ENCODE results near the gene GRIA1.

The GRIA1 gene

DNA sequence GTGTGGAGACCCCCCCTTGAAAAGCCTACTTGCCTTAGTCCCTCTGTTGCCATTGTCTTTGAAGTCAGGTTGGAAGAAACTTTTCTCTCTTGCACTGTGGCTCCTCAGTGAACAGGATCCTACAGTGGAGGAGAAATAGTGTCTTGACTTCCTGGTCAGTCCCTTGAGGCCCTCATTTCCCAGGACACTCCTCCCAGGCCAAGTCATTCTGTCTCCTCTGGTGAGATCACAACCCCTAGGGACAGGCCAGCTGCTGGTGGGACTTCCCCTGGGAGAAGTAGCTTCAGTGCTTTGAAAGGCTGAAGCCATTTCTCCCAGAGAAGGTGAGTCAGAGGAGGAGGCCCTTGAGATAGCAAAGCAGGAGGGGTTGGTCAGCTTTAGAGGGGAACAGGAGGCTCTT is 10.1 kb upstream of the GRIA1 start:
- Mint-ChIP-seq H3K4me1 (ENCODE audit: low read depth) (no peaks in the 10 kb centered on the region), H3K4me3 (no peak overlapping the region), H3K36me3 (ENCODE audit: low read depth) (no peaks in the 10 kb centered on the region), H3K9me3 (no peaks in the 10 kb centered on the region), H3K27me3 (peaks cover 6% of the 10 kb centered on the region), H3K27ac (no peak overlapping the region)
- no peak for DNase-seq

DNA sequence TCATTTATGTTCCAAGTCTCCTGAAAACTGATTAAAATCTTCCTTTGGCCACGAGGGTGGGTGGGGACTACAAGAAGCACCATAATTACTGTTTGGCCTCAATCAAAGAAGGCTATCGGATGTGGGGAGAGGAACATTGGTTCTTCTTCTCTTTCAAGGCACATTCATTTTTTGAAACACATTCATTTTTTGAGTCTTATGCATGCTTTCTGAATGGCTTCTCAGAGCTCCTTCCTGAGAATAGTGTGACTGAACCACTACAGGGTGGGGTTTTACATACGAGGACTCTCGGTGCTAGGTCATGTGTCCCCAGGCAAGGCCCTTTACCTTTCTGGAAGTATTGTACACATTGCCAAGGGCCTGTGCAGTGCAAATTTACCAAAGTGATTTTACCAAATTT is 7.0 kb upstream of the GRIA1 start:
- H3K27me3 Mint-ChIP-seq: no peaks in the 10 kb centered on the region
- H3K36me3 Mint-ChIP-seq (ENCODE audit: low read depth): no peaks in the 10 kb centered on the region
- DNase-seq: no peak
- H3K9me3 Mint-ChIP-seq: no peaks in the 10 kb centered on the region
- no peak overlapping the region for H3K27ac Mint-ChIP-seq
- H3K4me3 Mint-ChIP-seq: no peak overlapping the region
- H3K4me1 Mint-ChIP-seq (ENCODE audit: low read depth): no peaks in the 10 kb centered on the region

DNA sequence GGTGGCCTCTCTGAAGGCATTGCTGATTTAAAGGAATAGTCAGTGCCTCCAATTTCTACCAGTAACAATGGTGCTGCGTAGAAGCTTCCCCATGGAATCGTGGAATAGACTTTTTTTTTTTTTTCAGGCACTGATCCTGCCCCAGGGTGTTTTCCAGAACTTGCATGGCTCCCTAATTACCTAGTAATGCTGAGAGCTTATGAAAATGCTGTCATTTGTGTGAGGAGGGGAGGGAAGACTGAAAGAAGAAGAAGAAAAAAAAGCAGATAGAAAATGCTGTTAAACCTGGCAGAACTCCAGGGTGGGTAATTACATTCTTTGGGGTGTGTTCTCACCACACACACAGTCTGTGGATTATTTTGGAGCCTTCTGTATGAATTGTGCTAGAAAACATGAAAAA is 4.8 kb upstream of the GRIA1 start:
- no peak for DNase-seq
- Mint-ChIP-seq H3K4me1 (ENCODE audit: low read depth) (no peaks in the 10 kb centered on the region), H3K27ac (no peak overlapping the region), H3K27me3 (peaks cover 13% of the 10 kb centered on the region), H3K4me3 (no peak overlapping the region), H3K36me3 (ENCODE audit: low read depth) (no peaks in the 10 kb centered on the region), H3K9me3 (no peaks in the 10 kb centered on the region)

DNA sequence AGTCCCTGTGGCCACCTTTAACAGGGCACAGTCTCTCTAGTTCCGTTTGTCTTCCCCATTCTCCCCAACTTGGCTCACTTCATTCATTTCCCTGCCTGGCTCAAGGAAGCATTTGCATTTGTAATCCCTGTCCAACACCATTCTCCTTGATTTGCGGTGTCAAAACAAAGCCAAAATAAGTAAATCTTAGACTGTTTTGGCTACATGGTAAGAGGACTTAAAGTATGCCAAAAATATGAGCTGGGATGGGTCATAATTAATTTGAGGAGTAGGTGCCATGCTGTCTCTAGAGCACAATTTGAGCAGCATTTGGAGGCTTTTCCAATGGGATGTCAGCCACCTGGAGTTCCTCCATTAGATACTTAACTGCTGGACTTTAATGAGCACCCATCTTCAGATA is 3.7 kb upstream of the GRIA1 start:
- H3K4me3 Mint-ChIP-seq: no peak overlapping the region
- no peak for DNase-seq
- no peaks in the 10 kb centered on the region for H3K9me3 Mint-ChIP-seq
- H3K27me3 Mint-ChIP-seq: peaks cover 24% of the 10 kb centered on the region
- H3K4me1 Mint-ChIP-seq (ENCODE audit: low read depth): no peaks in the 10 kb centered on the region
- no peak overlapping the region for H3K27ac Mint-ChIP-seq
- no peaks in the 10 kb centered on the region for H3K36me3 Mint-ChIP-seq (ENCODE audit: low read depth)

DNA sequence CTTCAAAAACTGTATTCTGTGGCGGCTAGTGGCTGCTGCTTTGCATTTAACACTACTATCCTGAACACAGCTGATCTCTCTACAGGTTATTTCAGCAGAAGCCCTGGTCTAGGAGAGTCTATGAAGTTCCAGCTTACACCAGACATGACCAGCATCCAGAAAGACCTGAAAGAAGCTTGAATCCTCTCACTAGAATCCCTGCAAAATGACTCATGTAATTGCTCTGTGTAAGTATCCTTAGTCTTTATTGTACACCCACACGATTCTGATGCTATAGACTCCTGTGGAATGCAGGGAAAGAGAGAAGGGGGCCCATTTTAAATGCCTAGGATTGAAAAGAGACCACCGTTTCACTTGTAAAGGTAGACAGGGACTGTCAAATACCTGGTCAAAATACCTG is 859 bp upstream of the GRIA1 start:
- no peak for DNase-seq
- Mint-ChIP-seq H3K27me3 (peaks cover 30% of the 10 kb centered on the region), H3K9me3 (no peaks in the 10 kb centered on the region), H3K4me3 (no peak overlapping the region), H3K4me1 (ENCODE audit: low read depth) (no peaks in the 10 kb centered on the region), H3K27ac (no peak overlapping the region), H3K36me3 (ENCODE audit: low read depth) (no peaks in the 10 kb centered on the region)

DNA sequence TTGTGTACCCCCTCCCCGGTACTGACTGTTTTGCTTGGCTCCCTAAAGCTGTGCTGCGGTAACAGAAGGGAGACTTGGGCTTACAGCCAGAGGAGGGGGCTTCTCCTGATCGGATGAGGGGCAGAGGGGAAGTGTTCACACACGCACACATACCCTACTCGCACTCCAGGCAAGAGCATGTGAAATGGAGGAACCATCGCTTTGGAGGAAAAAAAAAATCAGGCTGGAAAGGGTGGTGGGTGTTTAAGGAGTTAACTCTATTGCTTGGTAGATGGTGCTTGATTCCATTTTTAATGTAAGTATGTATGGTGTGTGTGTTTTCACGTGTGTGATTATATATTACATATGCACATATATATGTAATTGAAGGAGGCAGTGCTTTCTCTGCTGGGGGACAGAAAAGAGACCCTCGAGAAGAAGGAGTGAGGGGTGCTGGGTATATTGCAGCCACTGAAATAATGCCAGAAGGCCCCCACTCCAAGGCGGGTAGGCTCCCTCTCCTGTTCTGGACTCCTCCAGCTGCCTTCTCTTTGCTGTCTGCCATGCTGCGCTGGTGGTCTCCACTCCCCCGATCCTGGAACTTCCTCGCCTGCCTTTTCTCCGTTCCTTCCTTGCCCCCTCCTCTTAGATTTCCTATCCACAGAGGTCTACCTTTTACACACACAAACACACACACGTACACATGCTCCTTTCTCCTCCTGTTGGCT is 721 bp downstream of the GRIA1 start:
- Mint-ChIP-seq H3K27ac (no peak overlapping the region), H3K4me3 (no peak overlapping the region), H3K36me3 (ENCODE audit: low read depth) (no peaks in the 10 kb centered on the region), H3K9me3 (no peaks in the 10 kb centered on the region), H3K27me3 (peaks cover 30% of the 10 kb centered on the region), H3K4me1 (ENCODE audit: low read depth) (no peaks in the 10 kb centered on the region)
- DNase-seq: no peak

DNA sequence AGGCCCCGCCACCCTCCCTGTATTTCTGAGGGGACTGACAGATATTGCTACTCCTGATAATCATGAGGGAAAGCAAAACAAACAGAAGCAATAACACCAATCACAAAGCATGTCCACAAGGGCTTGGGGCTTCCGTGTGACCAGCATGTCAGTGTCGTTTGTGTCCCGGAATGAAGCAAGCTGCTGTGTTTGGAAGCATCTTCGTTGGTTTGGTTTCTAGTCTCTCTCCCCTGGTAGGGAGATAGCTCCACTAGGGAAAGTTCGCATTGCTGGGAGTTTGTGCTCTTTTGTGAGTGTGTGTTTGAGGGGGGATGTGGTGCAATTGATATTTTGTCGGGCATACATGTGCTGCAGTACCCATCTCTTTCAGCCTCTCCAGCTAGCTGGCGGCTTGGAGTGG is 1.4 kb downstream of the GRIA1 start:
- Mint-ChIP-seq H3K9me3 (no peaks in the 10 kb centered on the region), H3K27me3 (peaks cover 30% of the 10 kb centered on the region), H3K27ac (no peak overlapping the region), H3K4me1 (ENCODE audit: low read depth) (no peaks in the 10 kb centered on the region), H3K36me3 (ENCODE audit: low read depth) (no peaks in the 10 kb centered on the region), H3K4me3 (no peak overlapping the region)
- DNase-seq: no peak

DNA sequence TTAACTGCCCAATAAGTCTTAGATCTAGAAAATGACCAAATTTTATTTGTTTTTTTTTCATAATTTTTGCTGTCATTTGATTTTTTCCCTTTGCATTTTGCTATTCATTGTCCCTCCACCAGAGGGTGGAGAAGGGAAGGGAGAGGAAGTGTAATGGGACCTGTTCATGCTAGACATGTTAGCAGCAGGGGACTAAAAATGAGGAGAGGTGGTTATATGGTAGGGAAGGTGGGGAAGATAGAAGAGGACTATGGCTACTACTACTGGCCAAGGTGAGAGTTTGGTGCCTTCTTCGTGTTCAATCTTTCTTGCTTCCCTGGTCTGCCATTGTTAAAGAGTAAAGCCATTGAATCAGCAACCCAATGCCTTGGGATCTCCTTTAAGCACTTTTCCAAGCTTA is 6.4 kb downstream of the GRIA1 start:
- no peak for DNase-seq
- peaks cover 5% of the 10 kb centered on the region for H3K27me3 Mint-ChIP-seq
- H3K9me3 Mint-ChIP-seq: no peaks in the 10 kb centered on the region
- no peaks in the 10 kb centered on the region for H3K36me3 Mint-ChIP-seq (ENCODE audit: low read depth)
- H3K4me1 Mint-ChIP-seq (ENCODE audit: low read depth): no peaks in the 10 kb centered on the region
- H3K27ac Mint-ChIP-seq: no peak overlapping the region
- H3K4me3 Mint-ChIP-seq: no peak overlapping the region

DNA sequence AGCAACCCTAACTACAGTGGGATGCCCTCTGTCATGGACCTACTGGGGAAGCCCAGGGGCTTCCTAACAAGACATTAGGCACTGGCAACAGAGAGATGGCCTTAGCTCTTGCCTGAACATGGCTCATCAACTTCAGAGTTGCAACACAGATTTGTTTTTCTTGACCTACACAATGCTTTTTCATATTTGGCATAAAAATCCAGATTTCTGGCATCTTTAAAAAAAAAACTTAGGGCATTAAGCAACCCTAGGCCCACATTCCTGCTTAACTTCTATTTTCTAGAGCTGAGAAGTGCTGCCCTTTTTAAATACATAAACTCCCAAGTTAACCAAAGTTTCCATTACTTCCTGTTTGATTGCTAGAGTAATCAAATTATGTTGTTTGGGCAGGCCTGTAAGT is 8.0 kb downstream of the GRIA1 start:
- Mint-ChIP-seq H3K27ac (no peak overlapping the region), H3K36me3 (ENCODE audit: low read depth) (no peaks in the 10 kb centered on the region), H3K4me1 (ENCODE audit: low read depth) (no peaks in the 10 kb centered on the region), H3K27me3 (no peaks in the 10 kb centered on the region), H3K4me3 (no peak overlapping the region), H3K9me3 (no peaks in the 10 kb centered on the region)
- no peak for DNase-seq

DNA sequence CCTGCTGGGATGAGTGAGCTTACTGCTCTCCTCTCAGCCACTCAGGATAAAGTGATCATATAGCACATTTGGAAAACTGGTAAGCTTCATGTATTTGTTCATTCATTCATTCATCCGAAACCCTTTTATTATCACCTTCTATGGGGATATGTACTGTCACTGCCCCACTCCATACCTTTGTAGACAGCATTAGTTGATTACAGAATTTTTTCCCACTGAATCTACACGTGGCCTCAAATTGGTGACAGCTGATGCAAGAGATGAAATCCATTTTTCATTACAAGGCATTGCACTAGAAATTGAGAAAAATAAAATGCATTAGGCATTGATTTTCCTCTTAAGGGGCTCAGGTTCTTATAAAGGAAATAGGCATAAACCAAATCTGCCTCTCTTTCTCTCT is 9.7 kb downstream of the GRIA1 start:
- Mint-ChIP-seq H3K36me3 (ENCODE audit: low read depth) (no peaks in the 10 kb centered on the region), H3K27ac (no peak overlapping the region), H3K4me3 (no peak overlapping the region), H3K27me3 (no peaks in the 10 kb centered on the region), H3K9me3 (no peaks in the 10 kb centered on the region), H3K4me1 (ENCODE audit: low read depth) (no peaks in the 10 kb centered on the region)
- no peak for DNase-seq

DNA sequence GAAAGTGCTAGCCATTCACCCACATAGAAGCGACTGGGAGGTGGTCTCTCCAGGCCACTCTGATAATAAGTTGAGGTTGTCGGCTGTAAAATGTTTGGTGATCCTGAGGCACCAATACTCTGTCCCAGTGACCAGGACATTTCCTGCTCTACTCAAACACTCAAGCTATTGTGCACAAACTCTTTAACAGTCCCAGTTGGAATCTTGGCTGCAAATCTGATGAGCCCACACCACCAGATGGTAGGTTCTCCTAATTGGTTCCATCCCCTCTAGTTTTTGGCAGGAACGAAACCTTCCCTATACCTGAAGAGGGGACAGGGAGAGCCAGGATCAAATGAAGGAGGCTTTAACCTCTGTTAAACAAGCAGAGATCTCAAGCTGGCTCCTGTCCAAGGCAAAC is 14.3 kb downstream of the GRIA1 start:
- Mint-ChIP-seq H3K27ac (no peak overlapping the region), H3K4me3 (no peak overlapping the region), H3K36me3 (ENCODE audit: low read depth) (no peaks in the 10 kb centered on the region), H3K27me3 (no peaks in the 10 kb centered on the region), H3K9me3 (peaks cover 3% of the 10 kb centered on the region), H3K4me1 (ENCODE audit: low read depth) (no peaks in the 10 kb centered on the region)
- no peak for DNase-seq

DNA sequence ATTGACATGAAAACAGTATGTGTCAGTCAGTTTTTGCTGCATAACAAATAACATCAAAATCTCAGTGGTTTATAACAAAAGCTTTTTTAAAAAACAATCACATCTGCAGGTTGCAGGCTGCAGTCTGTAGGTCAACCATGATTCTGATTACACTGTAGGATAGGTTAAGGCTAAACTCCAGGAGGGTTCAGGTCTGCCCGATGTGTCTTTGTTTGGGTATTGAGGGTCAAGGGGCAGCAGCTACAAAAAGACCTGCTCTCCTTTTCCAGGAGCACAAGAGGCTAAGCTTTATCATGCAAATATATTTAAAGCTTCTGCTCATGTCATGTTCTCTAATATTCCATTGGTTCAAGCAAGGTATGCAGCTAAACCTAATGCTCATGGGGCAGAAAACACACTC is 18.2 kb downstream of the GRIA1 start:
- no peak overlapping the region for H3K4me3 Mint-ChIP-seq
- no peaks in the 10 kb centered on the region for H3K36me3 Mint-ChIP-seq (ENCODE audit: low read depth)
- no peak overlapping the region for H3K27ac Mint-ChIP-seq
- no peaks in the 10 kb centered on the region for H3K4me1 Mint-ChIP-seq (ENCODE audit: low read depth)
- DNase-seq: no peak
- peaks cover 5% of the 10 kb centered on the region for H3K9me3 Mint-ChIP-seq
- no peaks in the 10 kb centered on the region for H3K27me3 Mint-ChIP-seq

DNA sequence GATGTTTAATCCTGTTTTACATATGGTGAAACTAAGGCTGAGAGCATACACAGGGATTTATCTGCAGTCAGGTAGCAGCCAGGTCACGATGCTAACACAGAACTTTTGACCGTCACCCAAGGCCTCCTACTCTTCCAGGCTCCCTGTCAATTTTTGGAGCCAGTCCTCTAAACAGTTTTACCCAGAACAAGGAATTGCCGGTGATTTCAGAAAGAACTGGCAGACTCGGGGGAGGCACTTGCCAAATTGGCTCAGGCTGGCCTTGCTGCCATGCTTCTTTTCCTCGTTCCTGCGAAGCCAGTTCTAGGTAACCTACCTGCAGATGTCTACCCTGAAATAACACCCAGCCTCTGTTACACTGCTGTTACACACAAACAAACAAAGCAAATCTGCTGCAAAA is 21.2 kb downstream of the GRIA1 start:
- Mint-ChIP-seq H3K9me3 (peaks cover 5% of the 10 kb centered on the region), H3K27ac (no peak overlapping the region), H3K27me3 (no peaks in the 10 kb centered on the region), H3K4me3 (no peak overlapping the region), H3K36me3 (ENCODE audit: low read depth) (no peaks in the 10 kb centered on the region), H3K4me1 (ENCODE audit: low read depth) (no peaks in the 10 kb centered on the region)
- no peak for DNase-seq

DNA sequence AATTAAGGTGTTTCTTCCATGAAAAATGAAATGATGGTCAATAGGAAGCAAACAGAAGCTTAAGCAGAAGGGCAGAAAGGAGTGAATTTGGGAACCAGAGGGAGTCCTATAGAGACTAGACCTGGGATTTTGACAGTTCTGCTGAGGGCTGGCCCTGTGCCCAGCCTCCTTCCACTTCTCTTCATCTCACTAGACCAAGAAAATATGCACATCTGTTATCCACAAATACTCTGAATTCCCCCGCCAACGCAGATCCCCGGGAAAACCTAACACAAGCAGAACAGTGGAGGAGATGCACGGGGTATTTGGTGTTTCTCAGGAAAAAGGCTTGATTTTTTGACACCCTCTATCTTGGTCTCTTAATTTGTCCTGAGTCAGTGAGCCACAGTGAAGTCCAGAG is 22.7 kb downstream of the GRIA1 start:
- no peaks in the 10 kb centered on the region for H3K4me1 Mint-ChIP-seq (ENCODE audit: low read depth)
- H3K4me3 Mint-ChIP-seq: no peak overlapping the region
- no peaks in the 10 kb centered on the region for H3K36me3 Mint-ChIP-seq (ENCODE audit: low read depth)
- peaks cover 5% of the 10 kb centered on the region for H3K9me3 Mint-ChIP-seq
- no peaks in the 10 kb centered on the region for H3K27me3 Mint-ChIP-seq
- DNase-seq: no peak
- no peak overlapping the region for H3K27ac Mint-ChIP-seq

DNA sequence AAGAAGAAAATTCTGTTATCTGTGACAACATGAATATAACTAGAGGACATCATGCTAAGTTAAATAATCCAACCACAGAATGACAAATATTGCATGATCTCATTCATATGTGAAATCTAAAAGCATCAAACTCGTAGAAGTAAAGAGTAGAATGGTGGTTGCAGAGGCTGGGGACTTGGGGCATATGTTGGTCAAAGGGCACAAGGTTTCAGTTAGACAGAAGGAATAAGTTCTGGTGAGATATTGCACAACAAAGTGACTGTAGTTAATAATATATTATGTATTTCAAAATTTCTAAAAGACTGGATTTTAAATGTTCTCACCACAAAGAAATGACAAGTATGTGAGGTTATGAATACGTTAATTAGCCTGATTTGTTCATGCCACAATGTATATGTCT is 24.8 kb downstream of the GRIA1 start:
- H3K9me3 Mint-ChIP-seq: peaks cover 2% of the 10 kb centered on the region
- H3K27ac Mint-ChIP-seq: no peak overlapping the region
- H3K4me3 Mint-ChIP-seq: no peak overlapping the region
- no peaks in the 10 kb centered on the region for H3K4me1 Mint-ChIP-seq (ENCODE audit: low read depth)
- DNase-seq: no peak
- no peaks in the 10 kb centered on the region for H3K36me3 Mint-ChIP-seq (ENCODE audit: low read depth)
- H3K27me3 Mint-ChIP-seq: no peaks in the 10 kb centered on the region
